AG08395 (cell line): ENCODE measurements around the gene KRTAP5-5.
"Not testable (repeated sequence)": the region's sequence is repeated elsewhere in the genome, so short reads cannot be mapped to it uniquely, and the experiment has no call there.

Experiments
- DNase-seq: peaks from one replicate; pipeline ENCODE4 v3.0.0; 2012; ENCODE audit warnings: mixed read lengths, low spot score

Gene KRTAP5-5

DNA sequence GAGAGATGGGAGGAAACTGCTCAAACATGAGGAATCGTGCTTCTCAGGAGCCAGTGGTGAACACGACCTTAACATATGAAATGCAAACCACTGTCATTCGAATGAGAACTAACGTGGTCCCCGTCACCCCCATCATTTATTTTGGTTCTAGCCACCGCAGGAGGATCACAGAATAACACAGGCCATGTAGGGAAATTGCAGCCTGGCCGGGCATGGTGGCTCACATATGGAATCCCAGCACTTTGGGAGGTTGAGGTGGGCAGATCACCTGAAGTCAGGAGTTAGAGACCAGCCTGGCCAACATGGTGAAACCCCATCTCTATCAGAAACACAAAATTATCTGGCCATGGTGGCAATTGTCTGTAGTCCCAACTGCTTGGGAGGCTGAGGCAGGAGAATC is 27.1 kb downstream of the KRTAP5-5 start:
- DNase-seq = no peak

DNA sequence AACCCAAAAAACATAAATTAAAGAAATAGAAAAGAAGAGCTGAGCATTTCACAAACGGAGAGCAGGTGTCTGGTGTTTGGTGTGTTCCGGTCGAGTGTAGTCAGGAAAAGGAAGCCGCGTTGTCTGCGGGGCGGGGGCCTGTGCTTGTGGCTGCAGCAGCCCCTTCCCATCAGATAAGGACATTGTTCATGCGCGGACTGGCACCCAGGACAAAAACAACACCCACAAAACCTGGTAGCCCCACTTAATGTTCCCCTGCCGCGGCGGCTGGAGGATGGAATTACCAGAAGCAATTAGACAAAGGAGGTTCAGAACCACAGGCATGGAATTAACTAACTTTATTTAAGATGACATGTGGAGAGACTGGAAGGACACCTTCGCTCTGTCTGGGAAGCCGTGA is 29.9 kb downstream of the KRTAP5-5 start:
- DNase-seq = no peak

DNA sequence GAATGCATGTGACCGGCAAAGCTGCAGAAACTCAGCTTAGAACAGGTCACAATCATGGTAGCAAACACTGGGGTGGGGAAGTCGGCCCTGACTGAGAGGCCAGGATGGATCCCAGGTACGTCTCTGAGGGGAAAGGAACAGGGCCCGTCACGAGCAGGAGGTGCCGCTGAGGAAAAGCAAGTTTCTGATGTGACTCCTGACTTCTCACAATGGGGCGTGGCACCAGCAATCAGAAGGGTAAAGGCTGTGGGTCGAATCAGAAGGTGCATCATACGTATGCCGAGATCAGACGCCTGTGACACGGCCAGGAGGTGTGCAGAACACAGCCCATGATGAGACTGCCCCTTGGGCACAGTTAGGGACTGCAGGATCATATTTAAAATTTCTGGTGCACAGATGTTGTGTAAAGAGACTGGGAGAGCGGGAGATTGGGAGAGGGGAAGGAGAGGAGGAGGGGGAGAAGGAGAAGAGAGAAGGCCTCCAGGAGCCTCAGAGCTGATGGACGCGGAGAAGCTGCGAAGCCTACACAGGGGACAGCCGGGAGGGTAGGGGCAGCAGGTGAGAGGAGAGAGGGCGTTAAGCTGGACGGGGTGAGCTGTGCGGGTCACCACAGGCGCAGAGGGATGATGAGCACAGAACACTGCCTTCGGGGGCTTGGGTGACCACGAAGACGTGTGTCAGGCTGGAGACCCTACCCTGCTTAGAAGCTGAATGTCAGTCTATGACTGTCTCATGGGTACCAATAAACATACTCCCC is 30.7 kb downstream of the KRTAP5-5 start:
- DNase-seq = no peak

DNA sequence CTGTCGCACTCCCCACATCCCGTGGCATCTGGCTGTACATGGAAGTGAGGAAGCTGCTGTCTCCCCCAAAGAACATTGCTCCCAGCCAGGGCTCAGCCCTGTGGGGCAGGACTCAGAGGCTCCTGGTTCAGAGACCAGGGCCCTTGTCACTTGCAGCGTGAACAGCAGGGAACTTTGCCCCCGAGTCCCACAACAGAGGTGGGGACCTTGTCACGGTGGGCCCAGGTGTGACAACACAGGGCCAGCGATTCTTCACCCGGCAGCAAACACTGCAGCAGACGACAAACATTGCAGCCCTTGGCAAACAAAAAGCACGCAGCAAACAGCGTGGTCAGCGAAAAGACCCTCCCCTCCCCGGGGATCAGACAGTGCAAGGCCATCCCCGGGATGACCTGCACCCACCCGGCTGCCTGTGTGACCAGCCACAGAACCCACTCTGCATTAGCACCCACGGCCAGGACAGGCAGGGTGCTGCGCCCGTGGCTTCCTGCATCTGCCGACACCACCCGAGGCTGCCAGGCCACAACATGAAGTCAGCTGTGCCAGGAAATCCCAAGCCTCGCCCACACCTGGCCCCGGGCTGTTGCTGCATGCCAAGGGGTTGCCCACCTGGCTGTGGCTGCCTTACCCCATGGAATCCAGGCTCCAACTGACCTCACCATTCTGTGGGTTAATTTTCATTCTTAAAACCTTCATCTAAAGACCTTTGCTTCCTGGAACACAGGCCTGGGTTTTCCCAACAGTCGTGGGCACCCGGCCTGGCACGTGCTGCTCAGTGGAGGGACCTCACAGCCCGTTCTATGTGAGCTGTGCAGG is 32.1 kb downstream of the KRTAP5-5 start:
- DNase-seq = not testable (repeated sequence)

DNA sequence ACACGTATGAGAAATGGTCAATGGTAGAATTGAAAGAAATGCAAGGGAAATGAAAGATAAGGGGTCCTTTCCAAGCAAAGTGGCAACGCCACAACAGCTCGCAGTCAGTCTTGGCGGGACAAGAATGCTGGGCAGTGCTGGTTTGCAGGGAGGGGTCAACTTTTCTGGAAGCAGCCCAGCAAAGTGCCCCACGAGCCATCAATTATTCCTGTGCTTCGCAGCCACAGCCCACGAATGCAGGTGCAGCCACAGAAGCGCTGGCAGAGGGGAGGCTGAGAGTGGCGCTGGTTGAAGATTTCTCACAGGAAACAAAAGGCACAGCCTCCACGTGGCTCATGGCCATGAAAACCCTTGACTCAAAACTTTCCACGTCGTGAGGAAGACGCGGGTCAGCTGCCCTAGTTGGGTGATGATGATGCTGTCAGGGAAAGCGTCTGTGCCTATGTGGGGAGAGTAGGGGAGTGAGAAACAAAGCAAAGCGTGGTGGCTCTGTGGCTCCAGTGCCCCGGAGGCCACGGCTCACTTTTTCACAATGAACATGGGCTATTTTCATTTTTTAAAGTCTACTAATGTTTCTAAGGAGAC is 33.2 kb downstream of the KRTAP5-5 start:
- not testable (repeated sequence) for DNase-seq

DNA sequence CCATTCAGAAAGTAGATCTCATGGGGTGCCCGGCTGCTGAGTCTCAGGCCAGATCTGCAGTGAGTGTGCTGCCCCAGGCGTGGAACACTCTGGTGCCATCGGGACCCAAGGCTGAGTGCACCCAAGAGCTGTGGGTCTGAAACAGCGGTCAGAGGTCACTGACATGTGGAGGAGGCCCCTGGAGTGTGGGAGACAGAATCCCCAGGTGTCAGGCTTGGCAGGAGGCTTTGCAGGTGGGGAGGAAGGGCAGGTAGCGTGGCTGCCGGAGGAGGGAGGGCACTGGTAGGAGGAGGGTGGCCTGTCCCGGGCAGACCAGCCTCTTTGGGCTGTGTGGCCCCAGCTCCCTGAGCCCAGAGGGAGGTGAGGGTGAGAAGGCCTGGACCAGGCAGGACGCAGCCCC is 35.7 kb downstream of the KRTAP5-5 start:
- no peak for DNase-seq

DNA sequence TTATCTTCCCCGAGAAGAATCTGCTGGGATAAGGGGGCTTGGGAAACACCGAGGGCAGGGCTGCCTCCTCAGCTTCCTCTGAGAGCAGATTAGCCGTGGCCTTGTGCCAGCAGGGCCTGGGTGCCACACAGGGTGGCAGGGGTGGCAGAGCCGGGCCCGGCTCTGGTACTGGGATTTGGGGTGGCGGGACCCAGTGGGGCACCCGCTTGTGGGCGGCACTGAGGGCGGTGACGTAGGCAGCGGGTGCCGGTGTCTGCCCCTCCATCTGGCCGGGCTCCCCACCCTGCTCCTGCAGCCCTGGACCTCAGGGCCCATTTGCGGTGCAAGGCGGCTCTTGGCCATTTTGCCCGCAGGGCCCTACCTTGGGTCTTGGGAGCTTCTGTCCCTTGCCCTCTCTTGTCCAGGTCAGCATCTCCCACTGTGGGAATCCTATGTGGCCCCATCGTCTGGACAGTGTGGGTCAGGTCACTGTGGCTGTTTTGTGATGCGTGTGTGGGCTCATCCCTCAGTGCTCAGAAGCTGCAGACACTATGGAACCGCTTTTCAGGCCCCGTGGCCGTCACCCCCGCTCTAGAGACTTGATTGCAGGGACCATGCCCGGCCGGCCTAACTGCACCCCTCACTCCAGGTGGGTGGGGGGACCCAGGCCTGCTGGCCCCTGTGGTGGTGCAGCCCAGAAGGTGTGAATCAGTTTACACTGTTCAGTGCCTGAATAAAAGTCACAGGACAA is 37.7 kb downstream of the KRTAP5-5 start:
- DNase-seq = no peak

DNA sequence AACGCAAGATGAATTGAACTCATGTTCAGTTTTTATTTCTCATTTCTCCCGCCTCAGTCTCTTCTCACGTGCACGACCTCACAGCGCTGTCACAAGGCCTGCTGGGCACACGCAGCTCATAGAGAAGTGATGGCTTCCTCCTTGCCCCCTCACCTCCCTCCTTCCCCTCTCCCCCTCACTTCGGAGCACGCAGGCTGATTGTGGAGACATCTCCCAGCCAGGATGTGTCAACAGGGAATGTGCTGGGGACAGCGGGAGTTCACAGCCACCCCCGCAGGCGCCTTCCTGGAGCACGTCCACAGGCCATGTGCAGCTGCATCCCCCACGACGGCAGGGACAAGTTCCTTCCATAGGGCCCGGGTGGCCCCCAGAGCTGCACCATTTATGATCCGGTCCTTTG is 38.3 kb downstream of the KRTAP5-5 start:
- no peak for DNase-seq

DNA sequence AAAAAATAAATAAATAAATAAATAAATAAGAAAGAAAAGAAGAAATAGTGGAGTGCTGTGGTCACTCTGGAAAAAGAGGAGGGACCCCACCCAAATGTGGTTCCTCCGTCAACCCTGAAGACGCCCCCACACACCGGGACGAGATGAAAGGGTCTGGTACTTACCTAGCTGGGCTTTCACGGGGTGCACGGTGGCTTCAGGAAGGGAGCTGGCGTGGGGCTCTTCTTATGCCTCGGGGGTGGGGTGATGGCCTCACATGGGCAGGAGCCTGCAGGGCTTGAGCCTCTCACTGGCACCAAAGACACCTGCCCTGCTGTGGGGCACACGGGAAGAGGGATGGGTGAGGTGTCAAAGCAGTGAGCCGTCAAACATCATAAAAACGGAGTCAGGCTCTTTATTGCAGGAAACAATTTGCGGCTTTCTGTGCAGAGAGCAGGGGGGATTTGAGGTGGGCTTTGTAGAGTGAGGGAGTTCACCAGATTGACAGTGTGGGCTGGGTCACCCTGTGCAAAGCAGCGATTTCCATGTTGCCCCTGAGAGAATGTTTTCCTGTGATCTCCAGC is 39.4 kb downstream of the KRTAP5-5 start:
- DNase-seq = no peak

DNA sequence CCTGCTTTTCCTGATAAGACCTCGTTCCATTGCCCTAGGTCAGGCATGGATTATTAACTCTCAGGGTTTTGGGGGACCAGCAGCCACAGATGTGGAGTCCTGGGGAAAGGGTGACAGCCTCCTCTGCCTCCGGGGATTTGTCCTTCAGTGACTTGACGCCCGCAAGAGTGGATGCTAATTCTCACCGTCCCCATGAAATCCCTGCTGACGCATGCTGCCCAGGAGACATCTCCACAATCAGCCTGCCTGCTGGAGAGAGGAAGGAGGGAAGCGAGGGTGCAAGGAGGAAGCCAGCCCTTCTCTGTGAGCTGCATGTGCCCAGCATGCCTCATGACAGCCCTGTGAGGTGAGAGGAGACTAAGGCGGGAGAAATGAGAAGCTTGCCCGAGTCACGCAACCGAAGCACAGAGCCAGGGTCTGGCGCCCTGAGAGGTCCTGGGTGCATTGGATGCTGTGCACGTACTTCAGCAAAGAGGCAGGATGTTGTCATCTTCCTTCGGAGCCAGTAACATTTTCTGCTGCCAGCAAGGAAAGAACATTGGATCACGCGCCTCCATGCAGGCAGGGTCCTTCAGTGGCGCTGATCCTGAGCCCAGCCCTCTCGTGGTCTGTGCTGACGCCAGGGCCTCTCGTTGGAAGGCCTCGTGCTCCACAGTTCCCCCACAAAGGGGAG is 40.1 kb downstream of the KRTAP5-5 start:
- DNase-seq = no peak

DNA sequence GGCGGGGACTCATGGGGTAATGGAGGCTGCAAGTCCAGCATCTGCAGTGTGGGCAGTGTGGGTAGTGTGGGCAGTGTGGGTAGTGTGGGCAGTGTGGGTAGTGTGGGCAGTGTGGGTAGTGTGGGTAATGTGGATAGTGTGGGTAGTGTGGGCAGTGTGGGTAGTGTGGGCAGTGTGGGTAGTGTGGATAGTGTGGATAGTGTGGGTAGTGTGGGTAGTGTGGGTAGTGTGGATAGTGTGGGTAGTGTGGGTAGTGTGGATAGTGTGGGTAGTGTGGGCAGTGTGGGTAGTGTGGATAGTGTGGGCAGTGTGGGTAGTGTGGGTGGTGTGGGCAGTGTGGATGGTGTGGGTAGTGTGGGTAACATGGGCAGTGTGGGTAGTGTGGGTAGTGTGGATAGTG is 40.9 kb downstream of the KRTAP5-5 start:
- not testable (repeated sequence) for DNase-seq

DNA sequence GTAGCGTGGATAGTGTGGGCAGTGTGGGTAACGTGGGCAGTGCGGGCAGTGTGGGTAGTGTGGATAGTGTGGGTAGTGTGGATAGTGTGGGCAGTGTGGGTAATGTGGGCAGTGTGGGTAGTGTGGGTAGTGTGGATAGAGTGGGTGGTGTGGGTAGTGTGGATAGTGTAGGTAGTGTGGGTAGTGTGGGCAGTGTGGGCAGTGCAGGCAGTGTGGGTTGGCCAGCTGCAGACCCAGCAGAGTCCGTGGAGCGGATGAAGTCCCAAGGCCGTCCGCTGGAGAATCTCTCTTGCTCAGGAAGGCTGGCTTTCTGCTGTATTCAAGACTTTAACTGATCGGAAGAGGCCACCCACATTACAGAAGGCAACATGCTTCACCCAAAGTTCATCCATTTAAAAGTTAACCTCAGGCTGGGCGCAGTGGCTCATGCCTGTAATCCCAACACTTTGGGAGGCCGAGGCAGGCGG is 41.4 kb downstream of the KRTAP5-5 start:
- DNase-seq = no peak

DNA sequence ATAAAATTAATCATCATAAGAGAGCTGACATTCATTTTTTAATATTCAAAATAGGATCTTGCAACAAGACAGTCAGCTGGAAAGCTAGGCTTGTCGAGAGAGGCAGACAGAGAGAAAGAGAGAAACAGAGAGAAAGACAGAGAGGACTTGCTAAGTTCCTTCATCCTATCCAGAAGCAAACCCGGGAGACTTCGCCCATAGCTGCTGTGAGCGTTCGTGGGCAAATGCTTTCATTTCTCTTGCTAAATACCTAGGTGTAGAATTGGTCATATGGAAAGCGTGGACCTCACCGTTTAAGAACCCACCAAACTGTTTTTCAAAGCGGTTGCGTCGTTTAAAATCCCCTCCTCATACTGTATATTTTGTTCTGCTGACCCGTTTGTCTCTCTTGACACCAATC is 42.1 kb downstream of the KRTAP5-5 start:
- DNase-seq = no peak

DNA sequence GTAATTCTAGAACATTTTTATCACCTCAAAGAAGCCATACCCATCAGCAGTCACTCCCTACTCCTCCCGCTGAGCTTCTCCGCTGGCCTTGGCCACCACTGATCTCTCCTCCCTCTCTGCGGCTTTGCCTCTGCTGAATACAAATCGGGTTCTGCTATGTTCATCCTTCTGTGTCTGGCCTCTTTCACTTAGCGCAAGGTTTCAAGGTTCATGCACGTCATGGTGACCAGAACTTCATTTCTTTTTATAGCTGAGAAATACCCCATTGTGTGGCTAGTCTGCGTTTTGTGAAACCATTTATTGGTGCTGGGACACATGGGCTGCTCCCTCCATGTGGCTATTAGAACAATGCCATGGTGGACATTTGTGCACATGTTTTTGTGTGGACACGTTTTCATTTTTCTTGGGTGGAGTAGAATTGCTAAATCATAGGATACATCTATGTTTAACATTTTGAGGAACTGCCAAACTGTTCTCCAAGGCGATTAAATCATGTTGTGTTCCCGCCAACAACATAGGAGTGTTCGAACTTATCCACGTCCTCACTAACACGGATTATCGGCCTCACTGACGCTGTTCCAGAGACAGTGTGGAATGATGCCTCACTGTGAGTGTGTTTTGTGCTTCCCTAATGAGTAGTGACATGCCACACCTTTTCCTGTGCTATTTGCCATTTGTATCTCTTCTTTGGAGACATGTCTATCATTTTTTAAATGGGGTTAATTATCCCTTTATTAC is 43.2 kb downstream of the KRTAP5-5 start:
- DNase-seq = no peak

DNA sequence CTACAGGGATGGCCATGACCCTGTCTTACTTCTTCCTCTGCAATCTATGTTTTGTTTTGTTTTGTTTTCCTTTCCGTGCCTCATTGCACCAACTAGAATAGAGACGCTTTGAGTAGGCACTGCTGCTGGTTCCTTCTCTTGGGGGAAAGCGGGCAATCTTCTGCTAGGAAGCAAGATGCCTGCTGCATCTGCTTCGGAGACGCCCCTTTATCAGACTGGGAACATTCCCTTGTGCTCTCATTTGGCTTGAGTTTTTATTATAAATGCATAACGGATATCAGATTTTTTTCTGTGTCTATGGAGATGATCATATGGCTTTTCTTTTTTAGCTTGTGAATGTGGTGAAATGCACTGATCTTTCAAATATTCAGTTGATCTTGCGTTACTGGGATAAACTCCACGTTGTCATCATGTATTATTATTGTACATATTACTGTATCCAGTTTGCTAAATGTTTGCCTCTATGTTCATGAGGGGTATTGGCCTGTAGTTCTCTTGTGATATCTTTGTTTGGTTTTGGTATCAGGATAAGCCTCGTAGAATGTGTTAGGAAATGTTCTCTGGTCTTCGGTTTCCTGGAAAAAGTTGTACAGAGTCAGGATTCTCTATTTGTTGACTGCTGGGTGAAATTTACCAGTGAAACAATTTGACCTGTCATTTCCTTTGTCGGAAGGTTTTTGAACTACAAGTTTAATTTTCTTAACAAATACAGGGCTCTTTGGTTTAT is 44.0 kb downstream of the KRTAP5-5 start:
- DNase-seq = no peak

DNA sequence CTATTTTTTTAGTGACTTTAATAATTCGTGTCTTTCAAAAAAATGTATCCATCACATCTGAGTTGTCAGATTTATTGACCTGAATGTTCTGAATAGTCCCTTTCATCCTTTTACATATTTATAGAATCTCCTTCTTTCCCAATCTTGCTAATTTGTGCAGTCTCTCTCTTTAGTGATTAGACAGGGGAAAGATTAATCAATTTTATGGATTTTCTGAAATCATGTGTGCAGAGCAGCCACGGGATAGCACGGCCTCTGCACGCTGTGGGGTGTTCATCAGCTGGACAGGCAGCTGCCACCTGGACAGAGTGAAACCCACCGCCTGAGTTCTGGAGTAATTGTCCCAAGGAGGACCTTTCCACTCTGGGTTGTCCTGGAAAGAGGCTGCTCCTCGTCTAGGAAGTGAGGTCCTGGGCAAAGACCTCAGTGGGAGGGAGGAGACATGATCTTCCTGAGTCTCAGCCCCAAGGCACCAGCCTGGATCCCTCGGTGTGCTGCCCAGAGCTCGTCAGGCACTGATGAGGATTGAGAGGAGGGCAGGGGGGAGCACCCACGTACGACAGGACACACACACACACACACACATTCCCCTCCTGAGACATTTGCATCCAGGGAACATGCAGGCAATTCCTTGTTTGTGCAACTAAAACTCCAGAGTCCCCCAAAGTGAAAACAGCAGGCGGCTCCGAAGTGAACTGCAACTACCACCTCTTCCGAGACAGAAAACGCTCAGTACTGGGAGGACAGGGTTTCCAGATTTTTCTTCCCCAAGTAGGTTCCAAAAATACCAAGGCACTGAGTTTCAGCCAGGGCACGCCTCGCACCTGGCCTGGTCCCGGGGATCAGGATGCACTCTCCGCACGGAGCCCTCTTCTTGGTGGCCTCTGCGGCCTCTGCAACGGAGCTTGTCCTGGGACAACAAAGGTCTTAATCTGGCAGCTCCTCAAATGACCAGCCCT is 44.9 kb downstream of the KRTAP5-5 start:
- DNase-seq = no peak

DNA sequence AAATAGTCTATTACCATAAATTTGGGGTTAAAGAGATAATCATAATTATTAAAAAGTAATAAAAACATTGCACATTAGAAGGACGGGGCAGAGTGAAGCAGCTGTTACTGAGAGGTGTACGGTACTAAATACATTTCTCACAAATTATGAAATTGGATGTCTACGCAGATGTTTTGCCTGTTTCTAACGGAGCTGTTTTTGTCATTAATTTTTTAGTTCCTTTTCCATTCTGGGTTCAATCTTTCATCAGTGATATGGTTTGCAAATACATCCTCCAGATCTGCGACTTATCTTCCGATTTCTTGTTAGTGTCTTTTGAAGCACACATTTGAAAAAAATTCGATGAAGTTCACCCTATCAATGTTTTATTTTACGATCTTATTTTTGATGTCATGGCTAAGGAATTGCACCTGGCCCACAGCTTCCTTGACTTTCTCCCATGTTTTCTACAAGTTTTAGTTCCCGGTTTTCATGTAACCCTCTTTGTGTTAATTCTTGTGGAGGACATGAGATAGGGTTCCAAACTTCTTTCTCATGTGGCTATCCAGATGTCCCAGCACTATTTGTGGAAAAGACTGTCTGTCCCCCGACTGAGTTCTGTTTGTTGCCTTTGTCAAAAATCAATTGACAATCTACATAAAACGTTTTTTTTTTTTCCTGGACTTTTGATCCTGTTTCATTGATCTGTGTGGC is 46.1 kb downstream of the KRTAP5-5 start:
- DNase-seq = no peak

DNA sequence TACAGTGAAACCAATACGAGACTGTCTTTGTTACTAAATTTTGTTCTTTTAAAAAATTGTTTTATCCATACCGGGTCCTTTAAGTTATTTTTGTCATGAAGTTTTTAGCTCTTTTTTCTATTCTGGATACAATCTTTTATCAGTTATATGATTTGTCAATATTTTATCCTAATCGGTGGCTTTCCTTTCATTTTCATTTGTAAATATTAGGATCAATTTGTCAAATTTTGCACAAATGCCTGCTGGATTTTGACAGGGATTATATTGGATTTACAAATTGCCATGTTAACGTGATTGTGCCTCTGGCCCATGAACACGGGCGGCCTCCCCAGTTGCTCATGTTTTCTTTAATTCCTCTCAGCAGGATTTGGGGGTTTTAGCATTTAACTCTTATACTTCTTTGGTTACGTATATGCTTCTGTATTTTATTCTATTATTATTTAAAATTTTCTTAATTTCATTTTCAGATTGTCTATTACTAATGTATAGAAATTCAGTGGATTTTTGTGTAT is 46.7 kb downstream of the KRTAP5-5 start:
- no peak for DNase-seq
